ENCODE data around the gene AGMO. TPM values are rescaled to one million over a fixed set of nuclear protein-coding genes. Genes with fewer than 3 reads are reported as not detected.

Gene AGMO
- total RNA-seq, 1 donor from 2014 or later = 0.34 TPM

- no peaks in the 10 kb centered on the region for H3K27me3 ChIP-seq (ENCODE audit: insufficient read depth, low read length)
- H3K9ac ChIP-seq (ENCODE audit: low read length) = no peak overlapping the region
- peak; percentile 5 for FAIRE-seq
- no peaks in the 10 kb centered on the region for H4K20me1 ChIP-seq (ENCODE audit: insufficient read depth, low read length)
- H2AFZ ChIP-seq (ENCODE audit: low read depth, low read length) = no peak overlapping the region
- no peaks in the 10 kb centered on the region for H3K4me1 ChIP-seq (ENCODE audit: insufficient read depth, low read length)
- no peaks in the 10 kb centered on the region for H3K36me3 ChIP-seq (ENCODE audit: insufficient read depth, low read length)
- Mint-ChIP-seq H3K9me3 (ENCODE audit: unreplicated experiment) (no peaks in the 10 kb centered on the region), H3K27me3 (ENCODE audit: low read depth, unreplicated experiment) (no peaks in the 10 kb centered on the region), H3K36me3 (ENCODE audit: low read depth, unreplicated experiment) (no peaks in the 10 kb centered on the region), H3K4me1 (ENCODE audit: low read depth, unreplicated experiment) (peaks cover 20% of the 10 kb centered on the region), H3K27ac (ENCODE audit: unreplicated experiment) (peak overlapping the region; percentile 59), H3K4me3 (ENCODE audit: unreplicated experiment) (no peak overlapping the region)
- no peak overlapping the region for H3K4me3 ChIP-seq (ENCODE audit: insufficient read depth, low read depth, low read length)
- TF ChIP-seq EZH2 (IDR thresholded peaks at IDR 0.05; ENCODE audit: insufficient read depth, low read length) = no peak
- no peak for TF ChIP-seq CTCF (IDR thresholded peaks at IDR 0.05; ENCODE audit: insufficient read depth, low read depth, low read length)
- H3K79me2 ChIP-seq (ENCODE audit: insufficient read depth, low read length) = no peaks in the 10 kb centered on the region
- H3K27ac ChIP-seq (ENCODE audit: low read depth, low read length) = no peak overlapping the region
- H3K9me3 ChIP-seq (ENCODE audit: insufficient read depth, low read depth, low read length) = no peaks in the 10 kb centered on the region
- H3K4me2 ChIP-seq (ENCODE audit: low read length) = no peak overlapping the region
- peak; percentile 22 for DNase-seq (ENCODE audit: low read depth)
These were observed 41.3 kb upstream of the AGMO start for GRCh38 chr7:15603124-15603523.

- no peak for FAIRE-seq
- Mint-ChIP-seq H3K36me3 (ENCODE audit: low read depth, unreplicated experiment) (no peaks in the 10 kb centered on the region), H3K27me3 (ENCODE audit: low read depth, unreplicated experiment) (no peaks in the 10 kb centered on the region), H3K27ac (ENCODE audit: unreplicated experiment) (peak overlapping the region; percentile 59), H3K4me1 (ENCODE audit: low read depth, unreplicated experiment) (peaks cover 20% of the 10 kb centered on the region), H3K9me3 (ENCODE audit: unreplicated experiment) (no peaks in the 10 kb centered on the region), H3K4me3 (ENCODE audit: unreplicated experiment) (no peak overlapping the region)
- no peaks in the 10 kb centered on the region for H3K79me2 ChIP-seq (ENCODE audit: insufficient read depth, low read length)
- H3K36me3 ChIP-seq (ENCODE audit: insufficient read depth, low read length) = no peaks in the 10 kb centered on the region
- no peaks in the 10 kb centered on the region for H3K27me3 ChIP-seq (ENCODE audit: insufficient read depth, low read length)
- no peak overlapping the region for H2AFZ ChIP-seq (ENCODE audit: low read depth, low read length)
- H3K9me3 ChIP-seq (ENCODE audit: insufficient read depth, low read depth, low read length) = no peaks in the 10 kb centered on the region
- H3K4me3 ChIP-seq (ENCODE audit: insufficient read depth, low read depth, low read length) = no peak overlapping the region
- no peak overlapping the region for H3K27ac ChIP-seq (ENCODE audit: low read depth, low read length)
- DNase-seq (ENCODE audit: low read depth) = no peak
- TF ChIP-seq EZH2 (IDR thresholded peaks at IDR 0.05; ENCODE audit: insufficient read depth, low read length) = no peak
- no peak for TF ChIP-seq CTCF (IDR thresholded peaks at IDR 0.05; ENCODE audit: insufficient read depth, low read depth, low read length)
- no peak overlapping the region for H3K4me2 ChIP-seq (ENCODE audit: low read length)
- H3K4me1 ChIP-seq (ENCODE audit: insufficient read depth, low read length) = no peaks in the 10 kb centered on the region
- no peak overlapping the region for H3K9ac ChIP-seq (ENCODE audit: low read length)
- H4K20me1 ChIP-seq (ENCODE audit: insufficient read depth, low read length) = no peaks in the 10 kb centered on the region
These were observed 40.4 kb upstream of the AGMO start for GRCh38 chr7:15602236-15602635.

- H3K9ac ChIP-seq (ENCODE audit: low read length) = no peak overlapping the region
- Mint-ChIP-seq H3K4me1 (ENCODE audit: low read depth, unreplicated experiment) (peaks cover 20% of the 10 kb centered on the region), H3K27ac (ENCODE audit: unreplicated experiment) (no peak overlapping the region), H3K36me3 (ENCODE audit: low read depth, unreplicated experiment) (no peaks in the 10 kb centered on the region), H3K27me3 (ENCODE audit: low read depth, unreplicated experiment) (no peaks in the 10 kb centered on the region), H3K9me3 (ENCODE audit: unreplicated experiment) (no peaks in the 10 kb centered on the region), H3K4me3 (ENCODE audit: unreplicated experiment) (no peak overlapping the region)
- DNase-seq (ENCODE audit: low read depth) (no peak), FAIRE-seq (no peak)
- TF ChIP-seq CTCF (IDR thresholded peaks at IDR 0.05; ENCODE audit: insufficient read depth, low read depth, low read length) = no peak
- TF ChIP-seq EZH2 (IDR thresholded peaks at IDR 0.05; ENCODE audit: insufficient read depth, low read length) = no peak
- no peak overlapping the region for H2AFZ ChIP-seq (ENCODE audit: low read depth, low read length)
- no peaks in the 10 kb centered on the region for H3K4me1 ChIP-seq (ENCODE audit: insufficient read depth, low read length)
- H4K20me1 ChIP-seq (ENCODE audit: insufficient read depth, low read length) = no peaks in the 10 kb centered on the region
- H3K27me3 ChIP-seq (ENCODE audit: insufficient read depth, low read length) = no peaks in the 10 kb centered on the region
- H3K79me2 ChIP-seq (ENCODE audit: insufficient read depth, low read length) = no peaks in the 10 kb centered on the region
- H3K36me3 ChIP-seq (ENCODE audit: insufficient read depth, low read length) = no peaks in the 10 kb centered on the region
- no peak overlapping the region for H3K4me2 ChIP-seq (ENCODE audit: low read length)
- no peak overlapping the region for H3K27ac ChIP-seq (ENCODE audit: low read depth, low read length)
- no peaks in the 10 kb centered on the region for H3K9me3 ChIP-seq (ENCODE audit: insufficient read depth, low read depth, low read length)
- no peak overlapping the region for H3K4me3 ChIP-seq (ENCODE audit: insufficient read depth, low read depth, low read length)
These were observed 39.4 kb upstream of the AGMO start for GRCh38 chr7:15601175-15601574.
